Measurements from ENCODE around the gene RNASE8. TPM values are rescaled to one million over a fixed set of nuclear protein-coding genes. Genes with fewer than 3 reads are reported as not detected.

Gene RNASE8
- polyA plus RNA-seq, 4 donors: not detected

DNA sequence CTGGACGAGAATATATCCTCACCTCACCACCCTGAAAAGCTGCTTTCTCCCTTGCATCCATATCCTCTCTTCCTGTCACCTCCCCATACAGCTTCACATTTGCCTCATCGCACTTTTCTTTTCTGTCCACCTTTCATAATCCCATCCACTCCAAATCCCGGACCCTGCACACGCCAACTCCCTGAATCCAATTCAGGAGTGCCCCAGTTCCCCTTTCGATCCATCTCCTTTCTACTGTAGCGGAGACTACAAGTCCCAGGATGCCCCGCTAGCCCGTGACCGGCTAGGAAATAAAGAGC lies 45.7 kb downstream of the RNASE8 start:
- DNase-seq (ENCODE audit: low read depth in 4 of 4, low spot score in 2 of 4): no peak

- peak; percentile 91 to 95 (median 94) for DNase-seq (ENCODE audit: low read depth in 4 of 4, low spot score in 2 of 4)
Measured at GRCh38 chr14:21103710-21104447, 46.3 kb downstream of the RNASE8 start.

DNA sequence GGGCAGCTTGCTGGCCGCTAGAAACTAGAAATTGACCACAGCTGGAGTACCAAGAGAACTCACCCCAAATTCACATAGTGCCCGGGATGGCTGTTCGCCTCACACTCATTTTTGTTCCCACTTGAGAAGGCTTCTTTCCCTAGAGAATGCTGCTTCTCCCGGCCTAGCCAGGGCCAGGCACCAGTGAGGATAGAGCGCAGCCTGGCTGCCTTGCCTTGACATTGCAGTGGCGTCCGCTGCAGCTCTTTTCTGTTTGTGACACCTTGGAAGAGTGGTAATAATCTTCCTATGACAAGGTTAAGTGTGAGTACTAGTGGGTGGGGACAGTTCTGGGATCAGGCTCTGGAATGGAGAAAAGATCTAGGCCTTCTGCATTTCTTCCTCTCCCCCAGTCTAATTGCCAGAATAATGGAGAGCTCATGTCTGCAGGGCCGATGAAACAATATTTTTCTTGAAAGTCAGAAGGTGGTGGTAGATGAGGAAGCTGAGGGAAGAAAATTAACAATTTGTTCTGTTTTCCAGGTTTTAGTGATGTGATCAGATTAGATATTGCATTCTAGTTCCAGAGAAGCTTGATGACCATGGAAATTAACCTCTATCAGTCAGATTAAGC lies 46.9 kb downstream of the RNASE8 start:
- no peak for DNase-seq (ENCODE audit: low read depth in 4 of 4, low spot score in 2 of 4)

- DNase-seq (ENCODE audit: low read depth in 4 of 4, low spot score in 2 of 4): no peak
Measured at GRCh38 chr14:21105095-21105494, 47.5 kb downstream of the RNASE8 start.

DNA sequence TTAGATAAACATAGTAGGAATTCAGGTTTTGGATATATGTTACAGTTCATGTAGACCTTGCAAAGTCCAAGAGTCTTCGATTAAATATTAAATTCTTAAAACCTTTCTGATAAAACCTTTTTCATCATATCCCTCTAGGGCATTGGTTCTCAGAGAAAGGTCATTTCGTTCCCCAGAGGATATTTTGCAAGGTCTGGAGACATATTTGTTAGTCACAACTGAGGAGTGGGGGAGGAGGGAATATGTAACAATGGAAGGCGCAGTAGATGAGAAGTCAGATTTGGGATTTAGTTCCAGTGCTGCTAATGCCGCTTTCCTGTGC lies 48.5 kb downstream of the RNASE8 start:
- no peak for DNase-seq (ENCODE audit: low read depth in 4 of 4, low spot score in 2 of 4)

DNA sequence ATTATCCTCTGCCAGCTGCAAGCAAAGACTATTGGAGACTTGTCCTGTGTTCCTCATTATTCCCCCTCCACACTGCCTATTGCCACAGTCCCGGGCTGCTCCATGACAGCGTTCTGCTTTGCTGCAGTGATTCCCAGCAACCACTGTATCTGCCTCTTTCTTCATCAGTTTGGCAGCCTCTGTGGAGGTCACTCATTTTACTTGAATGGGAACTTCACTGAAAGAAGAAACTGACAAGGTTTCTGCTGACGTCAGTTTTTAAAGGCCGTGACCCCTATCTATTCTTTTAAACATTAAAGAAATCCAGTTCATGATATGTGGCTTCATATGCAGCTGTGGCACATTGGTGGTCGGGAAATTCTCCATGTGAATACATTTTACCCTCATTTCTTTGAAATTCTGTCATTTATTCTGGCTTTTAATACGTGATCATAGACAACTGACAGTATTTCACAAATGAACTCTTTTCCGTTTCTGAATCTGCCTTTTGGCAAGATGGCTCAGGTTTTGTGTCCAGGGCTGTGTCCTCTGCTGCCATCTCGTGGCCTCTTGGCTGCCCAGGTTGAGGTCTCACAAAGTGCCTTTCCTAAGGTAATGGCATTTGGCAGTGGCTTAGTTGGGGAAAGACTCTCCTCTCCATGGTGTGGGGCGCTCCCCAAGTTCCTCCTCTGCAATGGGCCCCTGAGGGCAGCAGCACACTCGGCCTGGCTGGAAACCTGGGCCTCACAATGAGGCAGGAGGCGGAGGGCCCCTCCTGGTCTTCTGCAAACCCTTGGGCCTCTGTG lies 49.1 kb downstream of the RNASE8 start:
- no peak for DNase-seq (ENCODE audit: low read depth in 4 of 4, low spot score in 2 of 4)

GRCh38 chr14:21107283-21107800 lies 49.7 kb downstream of the RNASE8 start:
- DNase-seq (ENCODE audit: low read depth in 4 of 4, low spot score in 2 of 4): no peak

Other genes starting within 250 kb of the RNASE8 start
- under 1 TPM in 3 of 4 donors, not detected in 1; 0.42 to 0.79 (median 0.66) TPM for gene RNASE3, start 166.4 kb upstream of the RNASE8 start, polyA plus RNA-seq (ENCODE audit: insufficient read length in 4 of 4)
- gene RNASE2, start 102.3 kb upstream of the RNASE8 start, polyA plus RNA-seq (ENCODE audit: insufficient read length in 4 of 4): 1 to 10 TPM in 2 of 4 donors, under 1 TPM in 2; 0.41 to 2.4 (median 1.1) TPM
- 100 to 1,000 TPM in 2 of 4 donors, 10 to 100 TPM in 2; 69.4 to 132 (median 96.9) TPM for gene METTL17, start 67.8 kb upstream of the RNASE8 start, polyA plus RNA-seq (ENCODE audit: insufficient read length in 4 of 4)
- gene SLC39A2, start 58.5 kb upstream of the RNASE8 start, polyA plus RNA-seq (ENCODE audit: insufficient read length in 4 of 4): 1 to 10 TPM; 1.2 to 2.0 (median 1.8) TPM
- gene NDRG2, start 32.8 kb upstream of the RNASE8 start, polyA plus RNA-seq (ENCODE audit: insufficient read length in 4 of 4): 100 to 1,000 TPM; 154 to 172 (median 164) TPM
- gene TPPP2, start 27.6 kb upstream of the RNASE8 start, polyA plus RNA-seq (ENCODE audit: insufficient read length in 4 of 4): 1 to 10 TPM; 2.6 to 4.0 (median 3.5) TPM
- 1 to 10 TPM in 1 of 4 donors, under 1 TPM in 3; 0.17 to 1.1 (median 0.56) TPM for gene RNASE13, start 23.0 kb upstream of the RNASE8 start, polyA plus RNA-seq (ENCODE audit: insufficient read length in 4 of 4)
- 1 to 10 TPM in 1 of 4 donors, under 1 TPM in 3; 0.46 to 1.2 (median 0.89) TPM for gene RNASE7, start 15.5 kb upstream of the RNASE8 start, polyA plus RNA-seq (ENCODE audit: insufficient read length in 4 of 4)
- 100 to 1,000 TPM in 1 of 4 donors, 10 to 100 TPM in 3; 69.0 to 102 (median 79.0) TPM for gene ARHGEF40, start 12.5 kb downstream of the RNASE8 start, polyA plus RNA-seq (ENCODE audit: insufficient read length in 4 of 4)
- 10 to 100 TPM; 19.0 to 44.2 (median 36.0) TPM for gene ZNF219, start 40.8 kb downstream of the RNASE8 start, polyA plus RNA-seq (ENCODE audit: insufficient read length in 4 of 4)
- 1 to 10 TPM in 3 of 4 donors, under 1 TPM in 1; 0.47 to 1.7 (median 1.0) TPM for gene TMEM253, start 43.2 kb downstream of the RNASE8 start, polyA plus RNA-seq (ENCODE audit: insufficient read length in 4 of 4)
- under 1 TPM in 3 of 4 donors, not detected in 1; 0.03 to 0.09 (median 0.03) TPM for gene OR5AU1, start 98.2 kb downstream of the RNASE8 start, polyA plus RNA-seq (ENCODE audit: insufficient read length in 4 of 4)
- 1,000 to 10,000 TPM in 1 of 4 donors, 100 to 1,000 TPM in 3; 878 to 1,023 (median 885) TPM for gene HNRNPC, start 211.6 kb downstream of the RNASE8 start, polyA plus RNA-seq (ENCODE audit: insufficient read length in 4 of 4)
- under 1 TPM; 0.37 to 0.81 (median 0.61) TPM for gene RPGRIP1, start 222.3 kb downstream of the RNASE8 start, polyA plus RNA-seq (ENCODE audit: insufficient read length in 4 of 4)